K562 (cell line): Measurements from ENCODE around the gene GFOD1. TPM values are rescaled to one million over a fixed set of nuclear protein-coding genes. Genes with fewer than 3 reads are reported as not detected.

Experiments used
- ADNP ChIP-seq: fragments of 200-800 bp; sonication (Bioruptor generic); IDR thresholded peaks from 2 replicates; pipeline ENCODE4 v1.6.1; 2016; ENCODE audit warnings: missing genetic modification characterization, missing compliant biosample characterization
- C11orf30 ChIP-seq: fragments of 450-650 bp; IDR thresholded peaks from 2 replicates; pipeline ENCODE4 v1.6.1; 2016; ENCODE audit warnings: low read depth, mild to moderate bottlenecking
- CAMTA2 ChIP-seq: fragments of 250-450 bp; sonication (Bioruptor Pico); conservative IDR thresholded peaks from 2 replicates; pipeline ENCODE4 v1.5.1; 2022
- CCAR2 ChIP-seq: fragments of 200-400 bp; formaldehyde crosslinking; IDR thresholded peaks from 2 replicates; pipeline ENCODE4 v1.6.1; 2017; ENCODE audit warnings: mild to moderate bottlenecking, low read depth, low read length
- CTCF ChIP-seq, 3 experiments: IDR thresholded peaks in 2 of 3; conservative IDR thresholded peaks in 1 of 3; 2 replicates each; pipeline ENCODE4 v1.5.1; 2011 to 2012; ENCODE audit warnings: low read length in 3 of 3, mild to moderate bottlenecking in 3 of 3, control low read depth in 2 of 3, improper control_type of control experiment in 1 of 3, inconsistent platforms in 1 of 3, low read depth in 1 of 3, mixed read lengths in 1 of 3, moderate library complexity in 1 of 3; ENCODE audit not compliant: insufficient read depth in 2 of 3
- EZH2 ChIP-seq: IDR thresholded peaks from 2 replicates; pipeline ENCODE4 v1.6.1; 2012; ENCODE audit warnings: low read depth, mild to moderate bottlenecking, inconsistent platforms, low read length, borderline replicate concordance
- KDM1A ChIP-seq, 2 experiments: fragments of 450-650 bp; IDR thresholded peaks; 2 replicates each; pipeline ENCODE4 v1.6.1; 2016; ENCODE audit warnings: mild to moderate bottlenecking in 2 of 2
- LARP7 ChIP-seq: fragments of 450-650 bp; IDR thresholded peaks from 2 replicates; pipeline ENCODE4 v1.6.1; 2016
- MLLT1 ChIP-seq, 2 experiments: fragments of 450-650 bp; IDR thresholded peaks; 2 replicates each; pipeline ENCODE4 v1.6.1; 2016
- NBN ChIP-seq: fragments of 450-650 bp; IDR thresholded peaks from 2 replicates; pipeline ENCODE4 v1.6.1; 2016; ENCODE audit warnings: low read depth, mild to moderate bottlenecking
- NR4A1 ChIP-seq, 2 experiments: fragments of 250-450 bp in 1 of 2; fragments of 450-650 bp in 1 of 2; sonication (Bioruptor Pico) in 1 of 2; IDR thresholded peaks; 2 replicates each; pipeline versions ENCODE4 v1.4.0 to v1.6.1; 2016 to 2020; ENCODE audit warnings: mild to moderate bottlenecking in 2 of 2, missing compliant biosample characterization in 1 of 2, missing genetic modification characterization in 1 of 2, moderate library complexity in 1 of 2
- POLR2AphosphoS2 ChIP-seq: IDR thresholded peaks from 2 replicates; pipeline ENCODE4 v1.6.1; 2012; ENCODE audit warnings: low read length, improper control_type of control experiment
- RCOR1 ChIP-seq, 2 experiments: IDR thresholded peaks; 2 replicates each; pipeline ENCODE4 v1.6.1; 2012; ENCODE audit warnings: low read depth in 2 of 2, low read length in 2 of 2, borderline replicate concordance in 1 of 2, improper control_type of control experiment in 1 of 2
- RNF219 ChIP-seq: fragments of 250-450 bp; sonication (Bioruptor Pico); IDR thresholded peaks from 2 replicates; pipeline ENCODE4 v1.5.0; 2022; ENCODE audit warnings: mild to moderate bottlenecking
- RUNX1 ChIP-seq: sonication (generic); IDR thresholded peaks from 2 replicates; pipeline ENCODE4 v1.6.1; 2016; ENCODE audit warnings: antibody characterized with exemption, low read depth
- SIN3B ChIP-seq: fragments of 450-650 bp; IDR thresholded peaks from 2 replicates; pipeline ENCODE4 v1.6.1; 2017; ENCODE audit warnings: low read depth, mild to moderate bottlenecking, moderate library complexity
- SMAD3 ChIP-seq: fragments of 450-650 bp; formaldehyde crosslinking; conservative IDR thresholded peaks from 2 replicates; pipeline ENCODE4 v1.4.0; 2020; ENCODE audit warnings: mild to moderate bottlenecking
- SRSF9 ChIP-seq: fragments of 200-400 bp; formaldehyde crosslinking; IDR thresholded peaks from 2 replicates; pipeline ENCODE4 v1.6.1; 2017; ENCODE audit warnings: low read depth, low read length, borderline replicate concordance
- XRCC4 ChIP-seq: IDR thresholded peaks from one replicate; pipeline ENCODE4 v1.6.1; 2011; ENCODE audit not compliant: insufficient read depth, insufficient read length; ENCODE audit errors: extremely low read depth
- ZBTB7A ChIP-seq: IDR thresholded peaks from 2 replicates; pipeline ENCODE4 v1.6.1; 2011; ENCODE audit warnings: low read depth, mild to moderate bottlenecking, low read length, moderate library complexity, borderline replicate concordance; ENCODE audit not compliant: control insufficient read depth
- ZNF511 ChIP-seq: sonication (generic); formaldehyde crosslinking; IDR thresholded peaks from 2 replicates; pipeline ENCODE4 v1.8.0; 2022; ENCODE audit warnings: mild to moderate bottlenecking, missing genetic modification reagents
- polyA plus RNA-seq, 8 experiments: library from polyadenylated mRNA; depleted of rRNA in 4 of 8; stranded (reverse) in 5 of 8; unstranded in 3 of 8; fragments of >200 nt; fragmentation: Nextera tagmentation in 2 of 8; fragmentation: Illumina TruSeq in 1 of 8; extraction: Ambion mirVana in 2 of 8; extraction: Trizol in 1 of 8; gene quantifications; 2 replicates each; pipeline versions ENCODE4 v1.2.1 to v1.2.3, GENCODE V29; 2011 to 2014; ENCODE audit warnings: inconsistent platforms in 1 of 8, missing spikeins in 1 of 8
- total RNA-seq, 7 experiments: library from RNA; depleted of rRNA in 6 of 7; stranded (reverse); fragments of >200 nt in 6 of 7; fragmentation: Illumina TruSeq in 2 of 7; extraction: Trizol in 2 of 7; gene quantifications; 2 replicates each; pipeline versions ENCODE4 v1.2.1 to v1.2.3, GENCODE V29; 2011 to 2021; ENCODE audit warnings: low replicate concordance in 1 of 7

Gene GFOD1
- total and polyA plus RNA-seq, 9 of the 15 experiments (the other 6 are each of a cell fraction or from before 2014, with no cell fraction given): 3.8 to 12.0 (median 8.2) TPM

- TF ChIP-seq CCAR2 (no peak), ADNP (tag) (no peak), C11orf30 (no peak), EZH2 (no peak), KDM1A (IDR thresholded peaks at IDR 0.05) (no peak), SRSF9 (no peak), MLLT1 (IDR thresholded peaks at IDR 0.05) (no peak), CAMTA2 (CRISPR knock-in tag) (no peak), LARP7 (no peak), POLR2AphosphoS2 (no peak), SMAD3 (CRISPR knock-in tag) (no peak), NR4A1 (CRISPR knock-in tag; IDR thresholded peaks at IDR 0.05) (no peak), NR4A1 (tag; IDR thresholded peaks at IDR 0.05) (no peak), RNF219 (CRISPR knock-in tag) (no peak), XRCC4 (no peak), RCOR1 (IDR thresholded peaks at IDR 0.05; ENCODE audit: borderline replicate concordance in 1 of 2, low read depth in 2 of 2, low read length in 2 of 2) (no peak), ZNF511 (CRISPR knock-in tag) (no peak), RUNX1 (no peak), CTCF (IDR thresholded peaks at IDR 0.05 in 2 of 3, conservative IDR thresholded peaks at IDR 0.05 in 1 of 3; ENCODE audit: insufficient read depth in 2 of 3, low read depth in 1 of 3, low read length in 3 of 3) (peak in 2 of 3 experiments; percentile 32 to 41; a peak in 2 of 6 replicates), SIN3B (no peak), ZBTB7A (peak; percentile 49; the same call in 1 of the 2 replicates), NBN (no peak)
Observed at GRCh38 chr6:13427801-13428582, 59.4 kb downstream of the GFOD1 start (continued).
